GM12878 (cell line): ENCODE results near the gene TMEM52. TPM values are rescaled to one million over a fixed set of nuclear protein-coding genes. Genes with fewer than 3 reads are reported as not detected.

Source experiments
- BHLHE40 ChIP-seq, 2 experiments: fragments of 450-650 bp in 1 of 2; IDR thresholded peaks; 2 replicates each; pipeline ENCODE4 v1.6.1; 2011 to 2017; ENCODE audit warnings: low read depth in 2 of 2, borderline replicate concordance in 1 of 2, improper control_type of control experiment in 1 of 2, low read length in 1 of 2, mild to moderate bottlenecking in 1 of 2
- CHD1 ChIP-seq: IDR thresholded peaks from 2 replicates; pipeline ENCODE4 v1.6.1; 2012; ENCODE audit warnings: low read depth, low read length, improper control_type of control experiment
- EED ChIP-seq: sonication (generic); IDR thresholded peaks from 2 replicates; pipeline ENCODE4 v1.6.1; 2016; ENCODE audit warnings: antibody characterized with exemption, low read depth
- MXI1 ChIP-seq: fragments of 150-350 bp; IDR thresholded peaks from 2 replicates; pipeline ENCODE4 v1.6.1; 2011; ENCODE audit warnings: low read depth, mild to moderate bottlenecking, inconsistent platforms, low read length, improper control_type of control experiment
- NBN ChIP-seq: fragments of 450-650 bp; IDR thresholded peaks from 2 replicates; pipeline ENCODE4 v1.6.1; 2016
- PBX3 ChIP-seq: IDR thresholded peaks from 2 replicates; pipeline ENCODE4 v1.6.1; 2011; ENCODE audit warnings: mild to moderate bottlenecking, low read depth, low read length, moderate library complexity; ENCODE audit not compliant: insufficient replicate concordance
- PKNOX1 ChIP-seq: fragments of 450-650 bp; IDR thresholded peaks from 2 replicates; pipeline ENCODE4 v1.6.1; 2016; ENCODE audit warnings: mild to moderate bottlenecking
- RAD21 ChIP-seq: IDR thresholded peaks from 2 replicates; pipeline ENCODE4 v1.6.1; 2011; ENCODE audit warnings: mild to moderate bottlenecking, low read depth, low read length, moderate library complexity; ENCODE audit not compliant: insufficient read depth
- SMARCA5 ChIP-seq: fragments of 450-650 bp; IDR thresholded peaks from 2 replicates; pipeline ENCODE4 v1.6.1; 2017; ENCODE audit warnings: mild to moderate bottlenecking
- SMC3 ChIP-seq: IDR thresholded peaks from 2 replicates; pipeline ENCODE4 v1.6.1; 2011; ENCODE audit warnings: low read length, improper control_type of control experiment, borderline replicate concordance
- SP1 ChIP-seq: IDR thresholded peaks from one replicate; pipeline ENCODE4 v1.6.1; 2011; ENCODE audit warnings: low read depth, low read length
- SREBF2 ChIP-seq: IDR thresholded peaks from 2 replicates; pipeline ENCODE4 v1.6.1; 2012; ENCODE audit warnings: mild to moderate bottlenecking, low read length
- USF1 ChIP-seq: IDR thresholded peaks from 2 replicates; pipeline ENCODE4 v1.6.1; 2011; ENCODE audit warnings: borderline replicate concordance, low read depth, mild to moderate bottlenecking, moderate library complexity, mixed read lengths, low read length; ENCODE audit not compliant: insufficient read depth; ENCODE audit errors: extremely low read length
- polyA plus RNA-seq, 11 experiments: library from polyadenylated mRNA; depleted of rRNA in 4 of 11; unstranded in 6 of 11; stranded (reverse) in 5 of 11; fragments of >200 nt; fragmentation: Nextera tagmentation in 4 of 11; fragmentation: Illumina TruSeq in 1 of 11; extraction: Ambion mirVana in 4 of 11; extraction: Trizol in 1 of 11; gene quantifications; 1 replicate in 1 of 11; 2 replicates in 10 of 11; pipeline versions ENCODE4 v1.2.1 to v1.2.3, GENCODE V29; 2011 to 2016; ENCODE audit warnings: inconsistent platforms in 2 of 11, missing spikeins in 2 of 11, low read depth in 1 of 11
- total RNA-seq, 4 experiments: library from RNA; depleted of rRNA in 3 of 4; stranded (reverse); fragments of >200 nt in 3 of 4; fragmentation: Illumina TruSeq in 1 of 4; extraction: Trizol in 1 of 4; gene quantifications; 2 replicates each; pipeline versions ENCODE4 v1.2.1 to v1.2.3, GENCODE V29; 2013 to 2021
- TF ChIP-seq, protein P1 (sequence below): fragments of 450-650 bp; IDR thresholded peaks from 2 replicates; pipeline ENCODE4 v1.6.1; 2017; ENCODE audit warnings: mild to moderate bottlenecking, moderate library complexity

TMEM52 gene
- total and polyA plus RNA-seq, 10 of the 15 experiments (the other 5 are each of a cell fraction or from before 2014, with no cell fraction given): 0.17 to 0.33 (median 0.24) TPM; not detected in 7

DNA sequence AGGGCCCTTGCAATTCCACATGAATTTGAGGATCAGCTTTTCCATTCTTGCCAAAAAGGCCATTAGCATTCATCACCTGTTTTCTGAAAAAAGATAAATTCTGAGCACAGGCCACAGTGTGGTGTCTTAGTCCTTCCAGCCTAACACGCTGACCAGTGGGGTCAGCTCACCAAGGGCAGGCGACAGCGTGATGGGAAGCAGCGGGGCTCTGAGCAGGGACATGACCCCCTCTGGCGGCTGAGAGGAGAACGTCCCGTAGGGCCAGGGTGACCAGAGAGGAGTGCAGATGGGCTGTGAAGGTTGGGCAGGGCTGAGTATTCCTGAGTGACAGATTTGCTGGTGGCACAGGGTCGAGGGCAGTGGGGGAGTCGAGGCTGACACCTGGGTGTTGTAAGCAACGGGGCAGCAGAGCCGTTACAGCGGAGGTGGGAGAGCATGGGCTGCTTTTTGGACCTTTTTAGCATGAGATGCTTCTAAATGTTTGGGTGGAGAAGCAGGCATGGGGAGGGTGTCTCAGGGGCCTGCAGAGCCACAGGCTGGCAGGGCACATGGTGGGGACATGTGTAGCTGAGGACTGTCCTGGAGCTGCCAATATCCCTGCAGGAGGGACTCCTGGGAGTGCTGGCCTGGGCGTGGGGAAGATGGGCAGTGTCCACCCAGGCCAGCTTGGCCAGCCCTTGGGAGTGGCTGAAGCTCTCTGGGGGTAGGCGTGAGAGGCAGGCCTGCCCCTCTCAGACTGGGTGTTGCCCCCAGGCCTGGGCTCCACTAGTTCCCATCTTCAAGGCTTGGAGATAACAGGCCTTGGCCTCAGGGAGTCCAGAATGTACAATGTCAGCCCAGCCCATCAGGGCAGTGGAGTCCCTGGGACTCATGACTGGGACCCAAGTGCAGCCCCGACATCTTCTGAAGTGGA is 12.6 kb downstream of the TMEM52 start (continued):
- TF ChIP-seq MXI1: peak; percentile 54; the same call in 1 of the 2 replicates
- peak; percentile 13 for TF ChIP-seq SP1
- no peak for TF ChIP-seq SREBF2
- no peak for TF ChIP-seq USF1
- peak; percentile 89 for TF ChIP-seq SMARCA5
- TF ChIP-seq SMC3: peak; percentile 80
- TF ChIP-seq, protein P1, sequence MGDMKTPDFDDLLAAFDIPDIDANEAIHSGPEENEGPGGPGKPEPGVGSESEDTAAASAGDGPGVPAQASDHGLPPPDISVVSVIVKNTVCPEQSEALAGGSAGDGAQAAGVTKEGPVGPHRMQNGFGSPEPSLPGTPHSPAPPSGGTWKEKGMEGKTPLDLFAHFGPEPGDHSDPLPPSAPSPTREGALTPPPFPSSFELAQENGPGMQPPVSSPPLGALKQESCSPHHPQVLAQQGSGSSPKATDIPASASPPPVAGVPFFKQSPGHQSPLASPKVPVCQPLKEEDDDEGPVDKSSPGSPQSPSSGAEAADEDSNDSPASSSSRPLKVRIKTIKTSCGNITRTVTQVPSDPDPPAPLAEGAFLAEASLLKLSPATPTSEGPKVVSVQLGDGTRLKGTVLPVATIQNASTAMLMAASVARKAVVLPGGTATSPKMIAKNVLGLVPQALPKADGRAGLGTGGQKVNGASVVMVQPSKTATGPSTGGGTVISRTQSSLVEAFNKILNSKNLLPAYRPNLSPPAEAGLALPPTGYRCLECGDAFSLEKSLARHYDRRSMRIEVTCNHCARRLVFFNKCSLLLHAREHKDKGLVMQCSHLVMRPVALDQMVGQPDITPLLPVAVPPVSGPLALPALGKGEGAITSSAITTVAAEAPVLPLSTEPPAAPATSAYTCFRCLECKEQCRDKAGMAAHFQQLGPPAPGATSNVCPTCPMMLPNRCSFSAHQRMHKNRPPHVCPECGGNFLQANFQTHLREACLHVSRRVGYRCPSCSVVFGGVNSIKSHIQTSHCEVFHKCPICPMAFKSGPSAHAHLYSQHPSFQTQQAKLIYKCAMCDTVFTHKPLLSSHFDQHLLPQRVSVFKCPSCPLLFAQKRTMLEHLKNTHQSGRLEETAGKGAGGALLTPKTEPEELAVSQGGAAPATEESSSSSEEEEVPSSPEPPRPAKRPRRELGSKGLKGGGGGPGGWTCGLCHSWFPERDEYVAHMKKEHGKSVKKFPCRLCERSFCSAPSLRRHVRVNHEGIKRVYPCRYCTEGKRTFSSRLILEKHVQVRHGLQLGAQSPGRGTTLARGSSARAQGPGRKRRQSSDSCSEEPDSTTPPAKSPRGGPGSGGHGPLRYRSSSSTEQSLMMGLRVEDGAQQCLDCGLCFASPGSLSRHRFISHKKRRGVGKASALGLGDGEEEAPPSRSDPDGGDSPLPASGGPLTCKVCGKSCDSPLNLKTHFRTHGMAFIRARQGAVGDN: no peak
- TF ChIP-seq PKNOX1: peak; percentile 83
- no peak for TF ChIP-seq CHD1
- peak; percentile 96 for TF ChIP-seq RAD21
- TF ChIP-seq EED: 0 out of 2 replicates have a peak, but pooled peaks have one; percentile 28
- TF ChIP-seq NBN: peak; percentile 72; the same call in 1 of the 2 replicates
- peak; percentile 28 to 38; a peak in 1 of 4 replicates for TF ChIP-seq BHLHE40 (IDR thresholded peaks at IDR 0.05; ENCODE audit: borderline replicate concordance in 1 of 2, low read depth in 2 of 2, low read length in 1 of 2)
- peak; percentile 57 for TF ChIP-seq PBX3
